Esophagus squamous epithelium (tissue), 4 donors: ENCODE data around the gene CEP290.

Experiments
- POLR2A ChIP-seq, 4 donors: fragments of 450-650 bp; IDR thresholded peaks; one replicate each; pipeline ENCODE4 v1.6.1; 2017; ENCODE audit warnings: antibody characterized with exemption in 4 of 4, mild to moderate bottlenecking in 4 of 4, moderate library complexity in 3 of 4
- TF ChIP-seq, protein P1 (sequence below), 6 experiments: fragments of 450-650 bp in 4 of 6; fragments of 200-600 bp in 2 of 6; sonication (generic) in 2 of 6; IDR thresholded peaks; one replicate each; pipeline ENCODE4 v1.5.1; 2016 to 2019; ENCODE audit warnings: antibody characterized with exemption in 6 of 6, mild to moderate bottlenecking in 4 of 6, moderate library complexity in 4 of 6

DNA sequence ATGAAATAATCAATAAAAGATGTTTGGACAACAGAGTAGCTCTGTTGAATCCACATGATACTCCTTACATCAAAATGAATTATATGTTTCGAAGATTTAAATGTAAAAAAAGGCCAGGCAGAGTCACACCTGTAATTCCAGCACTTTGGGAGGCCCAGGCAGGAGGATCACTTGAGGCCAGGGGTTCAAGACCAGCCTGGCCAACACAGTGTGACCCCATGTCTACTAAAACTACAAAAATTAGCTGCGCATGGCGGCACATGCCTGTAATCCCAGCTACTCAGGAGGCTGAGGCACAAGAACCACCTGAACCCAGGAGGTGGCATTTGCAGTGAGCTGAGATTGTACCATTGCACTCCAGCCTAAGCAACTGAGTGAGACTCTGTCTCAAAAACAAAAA is 14.8 kb downstream of the CEP290 start:
- TF ChIP-seq, protein P1, sequence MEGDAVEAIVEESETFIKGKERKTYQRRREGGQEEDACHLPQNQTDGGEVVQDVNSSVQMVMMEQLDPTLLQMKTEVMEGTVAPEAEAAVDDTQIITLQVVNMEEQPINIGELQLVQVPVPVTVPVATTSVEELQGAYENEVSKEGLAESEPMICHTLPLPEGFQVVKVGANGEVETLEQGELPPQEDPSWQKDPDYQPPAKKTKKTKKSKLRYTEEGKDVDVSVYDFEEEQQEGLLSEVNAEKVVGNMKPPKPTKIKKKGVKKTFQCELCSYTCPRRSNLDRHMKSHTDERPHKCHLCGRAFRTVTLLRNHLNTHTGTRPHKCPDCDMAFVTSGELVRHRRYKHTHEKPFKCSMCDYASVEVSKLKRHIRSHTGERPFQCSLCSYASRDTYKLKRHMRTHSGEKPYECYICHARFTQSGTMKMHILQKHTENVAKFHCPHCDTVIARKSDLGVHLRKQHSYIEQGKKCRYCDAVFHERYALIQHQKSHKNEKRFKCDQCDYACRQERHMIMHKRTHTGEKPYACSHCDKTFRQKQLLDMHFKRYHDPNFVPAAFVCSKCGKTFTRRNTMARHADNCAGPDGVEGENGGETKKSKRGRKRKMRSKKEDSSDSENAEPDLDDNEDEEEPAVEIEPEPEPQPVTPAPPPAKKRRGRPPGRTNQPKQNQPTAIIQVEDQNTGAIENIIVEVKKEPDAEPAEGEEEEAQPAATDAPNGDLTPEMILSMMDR (IDR thresholded peaks at IDR 0.05): no peak
- no peak for TF ChIP-seq POLR2A (IDR thresholded peaks at IDR 0.05)
